22Rv1 (cell line): ENCODE data around the gene NXPE1.

ENCODE experiments used
- CTCF ChIP-seq: fragments of 450-650 bp; IDR thresholded peaks from 2 replicates; pipeline ENCODE4 v1.5.1; 2017; ENCODE audit warnings: mild to moderate bottlenecking
- ZFX ChIP-seq: fragments of 450-650 bp; IDR thresholded peaks from 2 replicates; pipeline ENCODE4 v1.6.1; 2017; ENCODE audit warnings: antibody characterized with exemption, borderline replicate concordance

- TF ChIP-seq CTCF: no peak
- no peak for TF ChIP-seq ZFX
Observed at GRCh38 chr11:114569801-114570200, 10.1 kb upstream of the NXPE1 start.
